ENCODE data around the gene LAMTOR2. TPM values are rescaled to one million over a fixed set of nuclear protein-coding genes. Genes with fewer than 3 reads are reported as not detected.

LAMTOR2 gene
- total RNA-seq, 2 experiments from 2014 or later, result 26.1 to 50.3 TPM

- ChIA-PET CTCF (no interaction called here), POLR2A (no interaction called here)
- H3K27me3 Mint-ChIP-seq, result peaks cover 5% of the 10 kb centered on the region
- intact Hi-C loops (cut with DNase I, micrococcal nuclease), result no loop called here
- no peaks in the 10 kb centered on the region for H3K4me1 Mint-ChIP-seq
- no peak overlapping the region for H3K4me3 Mint-ChIP-seq
- no peak for ATAC-seq
- H3K27ac Mint-ChIP-seq, result no peak overlapping the region
- no peak for DNase-seq
- no peaks in the 10 kb centered on the region for H3K9me3 Mint-ChIP-seq (ENCODE audit: low read depth)
- H3K36me3 Mint-ChIP-seq (ENCODE audit: low read depth), result no peaks in the 10 kb centered on the region
Observed at GRCh38 chr1:156076609-156077429, 22.2 kb downstream of the LAMTOR2 start.

GRCh38 chr1:156077430-156077760 lies 22.8 kb downstream of the LAMTOR2 start:
- CTCF ChIA-PET, result no interaction called here
- Mint-ChIP-seq H3K36me3 (ENCODE audit: low read depth) (no peaks in the 10 kb centered on the region), H3K4me1 (no peaks in the 10 kb centered on the region), H3K9me3 (ENCODE audit: low read depth) (no peaks in the 10 kb centered on the region), H3K27ac (no peak overlapping the region), H3K4me3 (no peak overlapping the region), H3K27me3 (peaks cover 5% of the 10 kb centered on the region)
- DNase-seq (no peak), ATAC-seq (no peak)
- POLR2A ChIA-PET, result no interaction called here
- intact Hi-C loops (cut with DNase I, micrococcal nuclease), result no loop called here

GRCh38 chr1:156078728-156079127 lies 24.1 kb downstream of the LAMTOR2 start:
- no peaks in the 10 kb centered on the region for H3K9me3 Mint-ChIP-seq (ENCODE audit: low read depth)
- H3K27me3 Mint-ChIP-seq, result peaks cover 12% of the 10 kb centered on the region
- DNase-seq (no peak), ATAC-seq (no peak)
- intact Hi-C loops (cut with DNase I, micrococcal nuclease), result no loop called here
- CTCF ChIA-PET, result interaction anchor here (0.6 to 1.3 kb wide), 5 partner anchors 14 to 203 kb away, joined by 3 to 4 read pairs (median 3); no protein-coding TSS in a partner anchor
- no peak overlapping the region for H3K4me3 Mint-ChIP-seq
- no peaks in the 10 kb centered on the region for H3K36me3 Mint-ChIP-seq (ENCODE audit: low read depth)
- H3K4me1 Mint-ChIP-seq, result peaks cover 5% of the 10 kb centered on the region
- H3K27ac Mint-ChIP-seq, result no peak overlapping the region
- POLR2A ChIA-PET, result interaction anchor here (0.6 to 0.7 kb wide), 3 partner anchors 145 to 205 kb away, joined by 3 to 7 read pairs (median 5); no protein-coding TSS in a partner anchor

GRCh38 chr1:156079762-156080161 lies 25.2 kb downstream of the LAMTOR2 start:
- H3K36me3 Mint-ChIP-seq (ENCODE audit: low read depth), result no peaks in the 10 kb centered on the region
- DNase-seq (no peak), ATAC-seq (no peak)
- POLR2A ChIA-PET, result no interaction called here
- intact Hi-C loops (cut with DNase I, micrococcal nuclease), result no loop called here
- no peaks in the 10 kb centered on the region for H3K9me3 Mint-ChIP-seq (ENCODE audit: low read depth)
- H3K27ac Mint-ChIP-seq, result no peak overlapping the region
- peaks cover 16% of the 10 kb centered on the region for H3K27me3 Mint-ChIP-seq
- H3K4me3 Mint-ChIP-seq, result no peak overlapping the region
- H3K4me1 Mint-ChIP-seq, result peaks cover 5% of the 10 kb centered on the region
- CTCF ChIA-PET, result interaction anchor here (0.7 to 1.3 kb wide), 2 partner anchors 15 to 202 kb away, joined by 3 to 4 read pairs; no protein-coding TSS in a partner anchor

GRCh38 chr1:156080241-156080862 lies 25.8 kb downstream of the LAMTOR2 start:
- DNase-seq (no peak), ATAC-seq (no peak)
- Mint-ChIP-seq H3K9me3 (ENCODE audit: low read depth) (no peaks in the 10 kb centered on the region), H3K27me3 (peaks cover 17% of the 10 kb centered on the region), H3K36me3 (ENCODE audit: low read depth) (no peaks in the 10 kb centered on the region), H3K27ac (no peak overlapping the region), H3K4me1 (peaks cover 5% of the 10 kb centered on the region), H3K4me3 (no peak overlapping the region)
- intact Hi-C loops (cut with DNase I, micrococcal nuclease), result no loop called here
- ChIA-PET POLR2A (no interaction called here), CTCF (no interaction called here)

GRCh38 chr1:156080863-156081179 lies 26.2 kb downstream of the LAMTOR2 start:
- ATAC-seq (no peak), DNase-seq (no peak)
- Mint-ChIP-seq H3K4me1 (peaks cover 5% of the 10 kb centered on the region), H3K27ac (no peak overlapping the region), H3K9me3 (ENCODE audit: low read depth) (no peaks in the 10 kb centered on the region), H3K4me3 (peak overlapping the region; percentile 17), H3K27me3 (peaks cover 18% of the 10 kb centered on the region), H3K36me3 (ENCODE audit: low read depth) (no peaks in the 10 kb centered on the region)
- CTCF ChIA-PET, result no interaction called here
- intact Hi-C loops (cut with DNase I, micrococcal nuclease), result no loop called here
- POLR2A ChIA-PET, result no interaction called here

- H3K4me3 Mint-ChIP-seq, result peak overlapping the region; percentile 72
- peaks cover 19% of the 10 kb centered on the region for H3K27me3 Mint-ChIP-seq
- H3K9me3 Mint-ChIP-seq (ENCODE audit: low read depth), result no peaks in the 10 kb centered on the region
- ChIA-PET CTCF (interaction anchor here (29.4 kb wide), 1 partner anchor 44 kb away, joined by 929 read pairs; the partner anchor contains the start of gene LMNA), POLR2A (no interaction called here)
- DNase-seq (no peak), ATAC-seq (no peak)
- H3K4me1 Mint-ChIP-seq, result peaks cover 5% of the 10 kb centered on the region
- no peak overlapping the region for H3K27ac Mint-ChIP-seq
- intact Hi-C loops (cut with DNase I, micrococcal nuclease), result no loop called here
- no peaks in the 10 kb centered on the region for H3K36me3 Mint-ChIP-seq (ENCODE audit: low read depth)
Observed at GRCh38 chr1:156081180-156081916, 26.8 kb downstream of the LAMTOR2 start.

- ChIA-PET CTCF (interaction anchor here (0.6 to 29.4 kb wide), 2 partner anchors 24 to 43 kb away, joined by 3 to 929 read pairs; partner anchors contain the start of gene LMNA), POLR2A (no interaction called here)
- Mint-ChIP-seq H3K4me3 (peak overlapping the region; percentile 72), H3K9me3 (ENCODE audit: low read depth) (no peaks in the 10 kb centered on the region), H3K4me1 (peaks cover 5% of the 10 kb centered on the region), H3K36me3 (ENCODE audit: low read depth) (no peaks in the 10 kb centered on the region), H3K27me3 (peaks cover 23% of the 10 kb centered on the region), H3K27ac (no peak overlapping the region)
- DNase-seq, result no peak
- intact Hi-C loops (cut with DNase I, micrococcal nuclease), result loop anchor here in 1 of 2 experiments (1.0 kb wide), 3 partner anchors 27 to 256 kb away; partner anchors contain the start of genes CCT3, SSR2 and TSACC
- no peak for ATAC-seq
Observed at GRCh38 chr1:156081917-156082308, 27.3 kb downstream of the LAMTOR2 start.

GRCh38 chr1:156082309-156083091 lies 27.9 kb downstream of the LAMTOR2 start, which contains the start of gene MEX3A:
Gene MEX3A (minus strand): TSS chr1:156082465. CDS start chr1:156081998, 467 bp downstream.
- ChIA-PET POLR2A (interaction anchor here (0.8 kb wide), 1 partner anchor 15 kb away, joined by 3 read pairs; no protein-coding TSS in a partner anchor), CTCF (interaction anchor here (0.6 to 29.4 kb wide), 4 partner anchors 14 to 43 kb away, joined by 3 to 929 read pairs (median 10); partner anchors contain the start of gene LMNA)
- intact Hi-C loops (cut with DNase I, micrococcal nuclease), result loop anchor here in 1 of 2 experiments (1.0 kb wide), 3 partner anchors 27 to 256 kb away; partner anchors contain the start of genes CCT3, SSR2 and TSACC
- peak; percentile 89 for ATAC-seq
- Mint-ChIP-seq H3K36me3 (ENCODE audit: low read depth) (no peaks in the 10 kb centered on the region), H3K27ac (no peak within 1 kb of the TSS), H3K9me3 (ENCODE audit: low read depth) (no peaks in the 10 kb centered on the region), H3K27me3 (peaks cover 26% of the 10 kb centered on the region), H3K4me3 (peak within 1 kb of the TSS; percentile 72), H3K4me1 (peaks cover 5% of the 10 kb centered on the region)
- peak; percentile 80 for DNase-seq

- intact Hi-C loops (cut with DNase I, micrococcal nuclease), result no loop called here
- Mint-ChIP-seq H3K27ac (no peak overlapping the region), H3K9me3 (ENCODE audit: low read depth) (no peaks in the 10 kb centered on the region), H3K4me1 (peaks cover 5% of the 10 kb centered on the region), H3K4me3 (no peak overlapping the region), H3K27me3 (peaks cover 21% of the 10 kb centered on the region), H3K36me3 (ENCODE audit: low read depth) (no peaks in the 10 kb centered on the region)
- DNase-seq (no peak), ATAC-seq (no peak)
- ChIA-PET POLR2A (interaction anchor here (0.6 to 0.7 kb wide), 2 partner anchors 110 to 162 kb away, joined by 3 read pairs; no protein-coding TSS in a partner anchor), CTCF (interaction anchor here (0.7 to 29.4 kb wide), 6 partner anchors 12 to 198 kb away, joined by 3 to 929 read pairs (median 4); partner anchors contain the start of gene LMNA)
Observed at GRCh38 chr1:156083800-156084790, 29.5 kb downstream of the LAMTOR2 start.

Measured in activated CD4-positive, alpha-beta T cell treated with anti-CD3 and anti-CD28 coated beads for 36 hours (primary cell).